Measurements from ENCODE around the gene CNN2. TPM values are rescaled to one million over a fixed set of nuclear protein-coding genes. Genes with fewer than 3 reads are reported as not detected.

CNN2 gene
- total and polyA plus RNA-seq, 4 donors: 10.1 to 38.4 (median 26.8) TPM

GRCh38 chr19:982567-983170 is 43.7 kb upstream of the CNN2 start:
- Histone ChIP-seq H3K4me1 (ENCODE audit: control insufficient read depth in 4 of 4, insufficient read depth in 4 of 4, low read length in 3 of 4) (peaks cover 11 to 39% (median 29%) of the 10 kb centered on the region in 4 donors), H3K4me3 (ENCODE audit: low read depth in 1 of 3, low read length in 3 of 3) (peak overlapping the region in 1 of 3 donors; percentile 37), H3K9me3 (ENCODE audit: control insufficient read depth in 4 of 4, low read length in 3 of 4) (no peaks in the 10 kb centered on the region), H3K36me3 (ENCODE audit: control insufficient read depth in 4 of 4, insufficient read depth in 3 of 4, low read depth in 1 of 4, low read length in 3 of 4) (peaks cover 0 to 7% (median 2%) of the 10 kb centered on the region in 4 donors), H3K27ac (ENCODE audit: low read depth in 1 of 2, low read length in 2 of 2) (peak overlapping the region in 1 of 2 donors; percentile 20), H3K9ac (ENCODE audit: low read depth in 1 of 2, low read length in 2 of 2) (no peak overlapping the region), H3K27me3 (ENCODE audit: control insufficient read depth in 4 of 4, insufficient read depth in 4 of 4, low read length in 3 of 4) (no peaks in the 10 kb centered on the region)
- TF ChIP-seq FOXA2 (IDR thresholded peaks at IDR 0.05): no peak
- TF ChIP-seq RAD21 (IDR thresholded peaks at IDR 0.05): peak; percentile 59 to 72
- TF ChIP-seq TAF1 (conservative IDR thresholded peaks at IDR 0.05): no peak
- TF ChIP-seq NR2F2 (IDR thresholded peaks at IDR 0.05): no peak
- TF ChIP-seq ZBTB33 (IDR thresholded peaks at IDR 0.05): no peak
- TF ChIP-seq ATF3 (IDR thresholded peaks at IDR 0.05): no peak
- TF ChIP-seq CTCF (IDR thresholded peaks at IDR 0.05; ENCODE audit: low read depth, low read length, missing input control): peak; percentile 87
- no peak for TF ChIP-seq FOXA1 (IDR thresholded peaks at IDR 0.05)
- no peak for TF ChIP-seq EGR1 (IDR thresholded peaks at IDR 0.05; ENCODE audit: low read depth in 2 of 2)
- TF ChIP-seq HNF4A (conservative IDR thresholded peaks at IDR 0.05): no peak
- 1% methylated on average over 46 of the region's 46 CpGs for WGBS
- peak; percentile 90 for DNase-seq (ENCODE audit: low spot score)

GRCh38 chr19:984165-984967 is 42.0 kb upstream of the CNN2 start, which contains the start of gene WDR18:
TSS of gene WDR18 (plus strand) at chr19:984345. CDS start at chr19:984354, 9 bp downstream.
- peak; percentile 90 for DNase-seq (ENCODE audit: low spot score)
- Histone ChIP-seq H3K4me3 (ENCODE audit: low read depth in 1 of 3, low read length in 3 of 3) (peak within 1 kb of the TSS; percentile 86 to 87 (median 86)), H3K4me1 (ENCODE audit: control insufficient read depth in 4 of 4, insufficient read depth in 4 of 4, low read length in 3 of 4) (peaks cover 11 to 39% (median 29%) of the 10 kb centered on the region in 4 donors), H3K36me3 (ENCODE audit: control insufficient read depth in 4 of 4, insufficient read depth in 3 of 4, low read depth in 1 of 4, low read length in 3 of 4) (peaks cover 0 to 11% (median 2%) of the 10 kb centered on the region in 4 donors), H3K27me3 (ENCODE audit: control insufficient read depth in 4 of 4, insufficient read depth in 4 of 4, low read length in 3 of 4) (no peaks in the 10 kb centered on the region), H3K27ac (ENCODE audit: low read depth in 1 of 2, low read length in 2 of 2) (peak within 1 kb of the TSS; percentile 66 to 78), H3K9me3 (ENCODE audit: control insufficient read depth in 4 of 4, low read length in 3 of 4) (no peaks in the 10 kb centered on the region), H3K9ac (ENCODE audit: low read depth in 1 of 2, low read length in 2 of 2) (peak within 1 kb of the TSS; percentile 55 to 56)
- TF ChIP-seq YY1 (IDR thresholded peaks at IDR 0.05): peak; percentile 99
- no peak for TF ChIP-seq MAX (IDR thresholded peaks at IDR 0.05)
- peak; percentile 27 for TF ChIP-seq CTCF (IDR thresholded peaks at IDR 0.05; ENCODE audit: low read depth, low read length, missing input control)
- no peak for TF ChIP-seq TAF1 (conservative IDR thresholded peaks at IDR 0.05)
- peak in 1 of 2 donors; percentile 88 for TF ChIP-seq GABPA (IDR thresholded peaks at IDR 0.05 in 1 of 2, conservative IDR thresholded peaks at IDR 0.05 in 1 of 2)
- TF ChIP-seq ATF3 (IDR thresholded peaks at IDR 0.05): no peak
- 1% methylated on average over 78 of the region's 78 CpGs for WGBS

All from liver (tissue), 9 donors.